Loucy (cell line): ENCODE measurements around the gene YAF2.

Experiments used
- CTCF ChIP-seq: fragments of 200-600 bp; sonication (generic); conservative IDR thresholded peaks from 2 replicates; pipeline ENCODE4 v1.5.1; 2014; ENCODE audit warnings: mild to moderate bottlenecking, antibody characterized with exemption, low read length
- EZH2phosphoT487 ChIP-seq: fragments of 200-600 bp; IDR thresholded peaks from 2 replicates; pipeline ENCODE4 v1.6.1; 2018; ENCODE audit warnings: antibody characterized with exemption, mild to moderate bottlenecking, moderate library complexity, borderline replicate concordance

GRCh38 chr12:42222724-42223123, 15.3 kb downstream of the YAF2 start:
- TF ChIP-seq CTCF (no peak), EZH2phosphoT487 (no peak)
